Stimulated activated CD4-positive, alpha-beta T cell treated with anti-CD3 and anti-CD28 coated beads, Interleukin-1b, Interleukin-23, amount 100 ng/mL, for 1 hour (primary cell): Measurements from ENCODE around the gene ZNF423.

Experiments
- DNase-seq, 2 donors: peaks; one replicate each; pipeline ENCODE4 v3.0.0-alpha.2; 2020; ENCODE audit warnings: low read depth in 2 of 2

The ZNF423 gene

GRCh38 chr16:49786926-49787557, 68.9 kb downstream of the ZNF423 start:
- DNase-seq, result no peak

DNA sequence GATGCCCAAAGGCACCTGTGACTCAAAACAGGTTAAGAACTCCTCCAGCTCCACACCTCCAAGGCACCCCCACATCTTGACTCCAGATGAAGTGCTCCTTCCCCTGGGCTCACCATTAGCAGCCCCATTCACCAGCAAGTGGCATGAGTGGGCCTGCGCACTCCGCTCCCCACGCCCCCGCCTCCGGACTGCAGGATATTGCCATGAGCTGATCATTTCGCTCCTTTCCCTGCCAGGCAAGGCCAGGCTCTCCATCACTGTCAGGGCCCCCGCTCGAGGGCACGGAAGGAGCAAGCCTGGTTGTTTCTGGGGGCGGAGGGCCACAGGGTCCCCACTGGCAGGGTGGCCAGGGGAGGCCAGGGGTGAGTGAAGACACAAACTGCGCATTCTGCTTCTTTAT, 69.9 kb downstream of the ZNF423 start:
- no peak for DNase-seq

DNA sequence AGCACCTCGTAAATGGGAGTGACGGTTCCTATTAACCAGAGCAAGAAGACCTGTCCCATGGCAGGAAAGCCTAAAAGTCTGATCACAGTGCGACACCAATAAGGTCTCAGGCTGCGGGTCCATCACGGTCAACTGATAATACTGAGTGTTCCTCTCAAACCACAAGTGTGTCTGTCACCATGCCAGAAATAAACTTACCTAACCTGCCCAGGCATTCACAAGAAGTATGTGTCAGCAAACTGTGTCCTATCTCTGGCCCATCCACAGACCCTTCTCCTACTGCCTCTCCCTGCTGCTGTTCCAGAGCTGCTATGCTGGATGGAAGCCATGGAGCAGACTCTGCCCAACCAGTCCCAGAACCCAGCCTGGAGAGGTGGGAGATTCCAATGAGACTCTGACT, 73.5 kb downstream of the ZNF423 start:
- DNase-seq, result no peak

GRCh38 chr16:49781401-49781800, 74.5 kb downstream of the ZNF423 start:
- DNase-seq, result no peak

GRCh38 chr16:49780433-49780832, 75.5 kb downstream of the ZNF423 start:
- no peak for DNase-seq

DNA sequence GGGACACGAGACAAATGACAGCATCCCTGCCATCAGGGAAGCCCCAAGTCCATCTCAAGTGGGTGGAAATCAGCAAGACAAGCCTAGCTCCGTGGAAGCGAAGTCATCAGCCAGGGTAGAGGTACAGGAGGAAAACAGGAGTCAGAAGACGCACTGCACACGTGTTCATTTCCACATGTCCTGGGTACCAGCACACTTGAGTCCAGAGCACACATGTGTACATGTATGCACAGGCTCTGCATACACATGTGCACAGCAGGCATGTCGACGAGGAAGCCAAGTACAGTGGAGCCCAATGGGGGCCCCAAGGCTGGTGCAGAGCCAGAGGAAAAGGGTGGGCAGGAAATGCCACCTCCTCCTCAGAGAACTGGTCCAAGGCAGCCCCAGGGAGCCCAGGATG, 75.9 kb downstream of the ZNF423 start:
- no peak for DNase-seq

DNA sequence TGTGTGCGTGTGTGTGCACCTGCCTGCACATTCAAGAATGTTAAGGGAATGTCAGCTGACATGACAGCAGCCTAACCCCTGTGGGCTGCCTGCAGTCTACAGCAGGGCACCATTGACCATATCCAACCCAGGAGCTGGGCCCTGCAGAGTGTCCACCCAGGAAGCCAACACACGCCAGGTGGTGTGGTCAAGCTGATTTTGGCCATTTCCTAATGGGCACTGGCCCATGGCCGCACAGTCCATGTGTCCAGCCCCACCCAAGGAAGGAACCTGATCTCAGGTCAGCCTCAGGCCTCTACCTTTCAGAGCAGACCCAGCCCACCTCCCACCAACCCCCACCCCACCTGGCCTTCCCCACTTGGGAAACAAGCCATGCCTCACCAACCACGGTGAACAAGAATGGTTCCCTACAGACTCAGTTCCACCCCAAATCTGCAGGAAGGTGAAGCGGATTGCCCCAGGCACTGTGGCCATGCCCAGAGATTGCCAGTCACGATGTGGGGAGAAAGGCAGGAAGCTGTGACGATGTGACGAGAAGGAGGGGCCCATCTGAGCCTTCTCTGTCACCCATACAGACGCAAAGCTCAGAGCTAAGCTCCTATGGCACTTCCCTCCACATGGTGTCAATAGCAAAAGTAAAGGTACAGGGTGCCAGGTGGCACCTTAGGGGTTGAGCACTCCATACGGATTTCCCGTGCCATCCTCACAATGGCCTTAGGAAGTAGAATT, 77.5 kb downstream of the ZNF423 start:
- no peak for DNase-seq

- DNase-seq, result no peak
These were observed 79.2 kb downstream of the ZNF423 start for GRCh38 chr16:49776734-49777133.

GRCh38 chr16:49776085-49776595, 79.8 kb downstream of the ZNF423 start:
- DNase-seq, result no peak

DNA sequence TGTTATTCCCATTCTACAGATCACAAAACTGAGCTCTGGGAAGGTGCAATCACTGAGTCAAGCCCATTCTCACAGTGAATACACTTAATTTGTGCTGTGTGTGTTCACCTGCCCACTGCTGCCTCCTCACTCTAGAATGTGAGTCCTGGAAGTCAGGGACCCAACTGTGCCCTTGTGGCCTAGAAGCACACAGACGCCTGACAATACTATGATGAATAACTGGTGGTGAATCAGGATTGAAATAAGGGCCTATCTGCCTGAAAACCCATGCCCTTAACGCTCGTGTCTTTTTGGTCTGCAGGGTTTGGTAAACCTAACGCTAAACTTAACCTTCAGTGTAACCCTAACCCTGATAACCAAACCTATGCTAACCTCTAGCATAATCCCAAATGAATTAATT, 80.3 kb downstream of the ZNF423 start:
- DNase-seq, result no peak

DNA sequence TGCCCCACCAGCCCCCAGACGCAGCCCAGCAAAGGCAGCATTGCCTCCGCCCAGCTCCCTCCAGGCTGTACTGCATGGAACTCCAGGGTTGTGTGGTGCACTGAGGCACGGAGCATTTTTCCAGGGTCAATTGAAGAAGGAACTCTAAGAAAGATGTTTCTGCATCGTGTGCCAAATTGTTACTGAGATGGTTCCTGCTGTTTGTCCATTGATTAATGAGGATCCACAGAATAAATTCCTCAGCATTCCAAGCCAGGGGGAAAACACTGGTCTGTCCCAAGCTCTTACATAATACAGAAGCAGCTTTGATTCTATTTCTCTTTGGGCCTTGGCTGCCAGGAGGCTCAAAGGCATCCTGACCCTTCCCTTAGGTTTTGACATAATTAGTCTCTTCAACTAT, 80.9 kb downstream of the ZNF423 start:
- no peak for DNase-seq

DNA sequence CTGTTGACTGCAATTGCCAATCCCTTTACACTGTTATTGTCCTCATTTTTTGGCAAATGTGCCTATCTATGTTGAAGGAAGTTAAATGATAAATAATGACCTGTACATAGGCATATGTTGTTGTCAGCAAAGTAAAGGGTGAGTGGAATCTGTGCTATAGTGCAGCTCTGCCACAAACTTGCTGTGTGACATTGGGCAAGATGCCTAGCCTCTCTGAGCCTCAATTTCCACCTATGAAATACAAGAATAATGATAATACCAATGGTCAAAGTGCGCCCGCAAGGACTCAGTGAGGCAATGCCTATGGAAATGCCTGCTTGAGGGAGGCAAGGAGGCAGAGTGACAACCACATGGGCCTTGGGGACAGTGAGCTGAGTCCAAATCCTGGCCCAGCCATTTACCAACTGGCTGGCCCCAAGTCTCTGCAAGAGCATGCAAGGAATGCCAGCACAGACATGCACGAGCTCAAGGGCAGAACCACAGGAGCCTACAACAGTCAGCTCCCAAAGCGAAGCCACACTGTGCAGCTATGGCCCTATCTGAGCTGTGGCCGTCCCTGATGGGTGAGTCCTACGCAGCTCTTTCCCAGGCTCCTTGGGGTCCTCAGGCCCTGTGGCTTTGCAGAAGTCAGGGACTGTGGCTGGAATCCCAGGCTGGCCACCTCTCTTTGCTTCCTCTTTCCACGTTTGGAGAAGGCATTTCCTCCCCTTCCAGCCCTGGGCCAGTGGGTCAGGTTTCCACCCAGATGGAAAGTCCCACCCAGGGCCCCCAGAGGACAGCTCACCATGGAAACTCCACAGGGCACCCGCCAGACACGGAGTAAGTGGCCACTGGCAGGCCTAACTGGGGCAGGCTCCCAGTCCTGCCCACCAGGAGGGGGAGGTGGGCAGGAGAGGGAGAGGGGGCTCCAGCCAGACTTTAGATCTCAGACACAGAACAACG, 82.1 kb downstream of the ZNF423 start:
- no peak for DNase-seq

DNA sequence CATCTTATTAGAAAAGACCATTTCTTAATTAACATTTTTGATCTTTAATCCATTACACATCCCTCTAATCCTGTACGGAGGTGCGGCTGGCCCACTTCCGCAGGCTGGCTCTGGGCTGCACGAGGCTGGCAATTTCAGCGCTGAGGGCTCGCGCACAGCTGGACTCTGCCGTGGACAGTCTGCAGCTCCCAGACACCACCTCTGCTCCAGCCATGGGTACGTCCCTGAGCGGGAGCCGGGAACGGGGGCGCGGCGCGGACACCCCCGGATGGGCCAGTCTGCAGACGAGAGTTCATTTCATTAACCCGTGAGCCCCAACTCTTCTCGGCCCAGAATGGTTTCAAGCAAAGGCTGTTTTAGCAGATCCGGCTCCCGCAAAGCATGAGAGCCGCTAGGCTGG, 87.9 kb downstream of the ZNF423 start:
- DNase-seq, result no peak

GRCh38 chr16:49767414-49767813, 88.5 kb downstream of the ZNF423 start:
- no peak for DNase-seq

GRCh38 chr16:49766225-49766624, 89.7 kb downstream of the ZNF423 start:
- no peak for DNase-seq

DNA sequence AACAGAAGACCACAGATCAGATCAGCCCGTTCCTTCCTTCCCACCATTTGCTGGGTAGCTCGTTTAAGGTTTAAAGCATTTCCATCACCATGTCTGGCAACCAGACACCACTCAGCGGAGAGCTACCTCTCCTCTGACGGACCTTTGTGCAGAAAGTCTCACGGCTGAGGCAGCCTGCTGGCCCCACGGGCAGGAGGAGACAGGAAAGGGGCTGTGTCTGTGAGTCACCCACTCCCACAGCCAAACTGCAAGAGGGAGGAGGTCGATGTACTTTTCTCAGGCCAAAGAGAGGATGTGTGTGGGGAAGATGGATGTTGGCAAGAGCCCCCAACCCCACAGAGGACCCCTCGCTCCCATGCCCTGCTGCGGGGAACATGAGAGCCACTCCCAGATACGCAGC, 92.1 kb downstream of the ZNF423 start:
- no peak for DNase-seq

DNA sequence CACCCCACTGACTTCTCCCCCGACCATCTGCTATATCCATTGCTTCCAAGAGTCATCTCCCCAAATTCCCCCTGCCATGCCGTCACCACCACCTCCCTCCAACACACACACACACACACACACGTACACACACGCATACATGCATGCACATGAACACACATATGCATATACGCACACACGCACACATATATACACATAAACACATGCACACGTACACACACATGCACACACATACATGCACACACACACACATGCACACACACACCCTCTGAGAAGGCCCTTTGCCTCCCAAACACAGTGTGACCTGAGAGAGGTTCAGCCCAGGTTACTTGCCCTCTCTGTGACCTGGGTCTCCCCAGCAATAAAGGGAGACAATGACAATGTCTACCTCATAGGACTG, 95.1 kb downstream of the ZNF423 start:
- no peak for DNase-seq

DNA sequence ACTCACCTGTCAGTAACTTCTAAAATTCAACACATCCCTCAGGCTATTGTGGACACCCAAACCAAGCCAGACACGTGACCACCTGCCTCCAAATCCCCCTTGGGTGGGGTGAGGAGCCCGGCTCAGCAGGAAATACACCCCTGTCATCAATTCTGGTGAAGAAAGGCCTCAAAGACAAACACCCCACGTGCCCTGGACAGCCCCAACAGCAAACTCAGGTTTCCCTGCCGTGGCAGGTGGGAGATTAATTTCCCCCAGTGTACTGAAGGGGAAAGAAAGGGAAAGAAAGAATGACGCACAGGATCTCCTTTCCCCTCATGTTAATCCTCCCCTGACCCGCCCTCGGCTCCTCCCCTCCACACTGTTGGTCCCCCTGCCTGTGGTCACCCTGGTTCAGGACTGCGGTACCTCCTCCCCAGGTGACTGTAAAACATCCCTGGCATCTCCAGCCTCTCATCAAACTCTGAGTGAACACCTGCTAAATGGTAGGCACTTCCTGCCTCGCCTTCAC, 98.3 kb downstream of the ZNF423 start:
- DNase-seq, result no peak

GRCh38 chr16:49756775-49757558, 98.9 kb downstream of the ZNF423 start:
- no peak for DNase-seq

GRCh38 chr16:49755716-49756505, 100.0 kb downstream of the ZNF423 start:
- no peak for DNase-seq

DNA sequence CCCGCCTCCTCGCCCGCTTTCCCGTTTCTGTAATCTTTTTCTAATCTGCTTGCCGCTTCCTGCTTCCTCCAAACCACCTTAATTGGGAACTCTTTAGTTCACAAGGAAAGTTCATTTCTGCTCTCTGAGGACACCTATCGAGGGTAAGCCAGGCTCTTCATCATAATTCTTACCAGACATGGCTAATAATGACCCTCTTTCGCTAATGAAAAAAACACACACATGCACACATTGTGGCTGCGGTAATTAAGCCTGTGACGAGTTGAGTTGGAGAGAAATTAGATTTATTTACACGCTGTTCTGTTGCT, 100.6 kb downstream of the ZNF423 start:
- DNase-seq, result no peak
